Hematopoietic multipotent progenitor cell treated with erythropoietin and hydrocortisone succinate and interleukin-3 and kit ligand, for 8 days (in vitro differentiated cells): ENCODE measurements around the gene GAST.
"Not testable (repeated sequence)": the region's sequence is repeated elsewhere in the genome, so short reads cannot be mapped to it uniquely, and the experiment has no call there.

ENCODE experiments used
- DNase-seq: peaks from one replicate; pipeline ENCODE4 v3.0.0-alpha.2; 2015

GAST gene, protein sequence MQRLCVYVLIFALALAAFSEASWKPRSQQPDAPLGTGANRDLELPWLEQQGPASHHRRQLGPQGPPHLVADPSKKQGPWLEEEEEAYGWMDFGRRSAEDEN

GRCh38 chr17:41711669-41712400 is at the start of gene GAST:
Gene GAST (plus strand): TSS chr17:41712331. CDS start chr17:41715437, 3,106 bp downstream.
- no peak for DNase-seq

- no peak for DNase-seq
Measured at GRCh38 chr17:41663451-41664171, 48.5 kb upstream of the GAST start.

DNA sequence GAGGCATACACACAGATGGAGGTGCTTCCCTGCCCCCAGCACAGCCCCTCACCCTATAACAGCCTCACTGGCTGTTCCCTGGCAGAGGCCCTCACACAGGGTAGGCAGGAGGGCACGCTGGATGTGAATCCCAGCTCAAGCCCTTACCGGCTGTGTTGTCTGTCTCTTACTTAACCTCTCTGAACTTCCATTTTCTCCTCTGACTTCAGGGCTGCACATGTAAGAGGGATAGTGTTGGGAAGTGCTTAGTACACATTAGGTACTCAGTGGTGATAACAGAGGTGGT is 48.0 kb upstream of the GAST start:
- no peak for DNase-seq

DNA sequence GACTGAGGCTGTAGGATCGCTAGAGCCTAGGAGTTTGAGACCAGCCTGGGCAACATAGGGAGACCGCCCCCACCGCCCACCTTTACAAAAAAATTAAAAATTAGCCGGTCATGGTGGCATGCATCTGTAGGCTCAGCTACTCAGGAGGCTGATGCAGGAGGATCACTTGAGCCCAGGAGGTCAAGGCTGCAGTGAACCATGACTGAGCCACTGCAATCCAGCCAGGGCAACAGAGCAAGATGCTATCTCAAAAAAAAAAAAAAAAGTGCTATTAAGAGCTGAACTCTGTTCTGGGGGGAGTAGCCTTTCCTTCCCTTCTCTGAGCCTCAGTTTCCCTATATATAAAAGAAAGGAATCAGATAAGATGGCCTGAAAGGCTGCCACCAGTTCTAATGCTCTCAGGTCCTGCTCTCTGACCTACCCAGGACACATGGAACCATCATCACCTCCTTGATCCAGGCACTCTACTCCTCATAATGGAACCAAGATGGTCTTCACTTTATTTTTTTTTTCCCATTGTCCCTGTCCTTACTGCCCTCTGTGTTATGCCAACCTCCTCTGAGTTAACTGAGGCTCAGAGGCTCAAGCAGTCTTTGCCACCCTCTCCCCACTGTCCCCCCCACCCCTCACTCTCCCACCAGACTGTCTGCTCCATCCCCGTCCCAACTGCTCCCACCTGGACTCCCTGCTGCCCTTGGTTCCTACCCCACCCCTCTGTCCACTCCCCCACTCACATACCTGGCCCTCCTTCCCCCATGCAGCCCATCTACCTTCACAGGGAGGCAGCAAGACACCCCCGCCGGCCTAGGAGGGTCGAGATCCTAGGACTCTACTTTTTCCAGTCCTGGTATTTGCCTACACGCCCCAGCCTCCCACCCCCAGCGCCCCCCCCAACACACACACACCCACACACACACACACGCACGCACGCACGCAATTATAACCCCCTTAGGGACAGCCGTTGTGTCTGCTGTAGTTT is 47.3 kb upstream of the GAST start:
- no peak for DNase-seq

- peak; percentile 86 for DNase-seq
Measured at GRCh38 chr17:41665566-41666236, 46.4 kb upstream of the GAST start.

DNA sequence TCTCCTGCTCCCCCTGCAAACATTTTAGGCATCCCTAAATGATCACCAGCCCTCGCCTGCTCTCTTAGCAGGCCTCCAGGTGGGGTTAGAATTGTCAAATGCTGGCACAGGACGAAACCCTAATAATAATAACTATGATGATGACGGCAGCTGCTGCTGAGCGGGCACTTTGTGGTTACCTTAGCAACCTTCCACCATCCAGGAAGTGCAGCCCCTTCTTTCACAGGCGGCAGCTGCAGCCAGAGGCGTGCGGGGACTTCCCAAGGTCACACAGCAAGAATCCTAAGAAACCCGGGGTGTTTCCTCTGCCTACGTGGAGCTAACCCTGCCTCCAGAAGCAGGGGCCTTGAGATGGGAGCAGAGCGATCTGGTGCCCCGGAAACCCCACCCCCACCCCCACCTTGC is 45.9 kb upstream of the GAST start:
- DNase-seq: peak; percentile 60

DNA sequence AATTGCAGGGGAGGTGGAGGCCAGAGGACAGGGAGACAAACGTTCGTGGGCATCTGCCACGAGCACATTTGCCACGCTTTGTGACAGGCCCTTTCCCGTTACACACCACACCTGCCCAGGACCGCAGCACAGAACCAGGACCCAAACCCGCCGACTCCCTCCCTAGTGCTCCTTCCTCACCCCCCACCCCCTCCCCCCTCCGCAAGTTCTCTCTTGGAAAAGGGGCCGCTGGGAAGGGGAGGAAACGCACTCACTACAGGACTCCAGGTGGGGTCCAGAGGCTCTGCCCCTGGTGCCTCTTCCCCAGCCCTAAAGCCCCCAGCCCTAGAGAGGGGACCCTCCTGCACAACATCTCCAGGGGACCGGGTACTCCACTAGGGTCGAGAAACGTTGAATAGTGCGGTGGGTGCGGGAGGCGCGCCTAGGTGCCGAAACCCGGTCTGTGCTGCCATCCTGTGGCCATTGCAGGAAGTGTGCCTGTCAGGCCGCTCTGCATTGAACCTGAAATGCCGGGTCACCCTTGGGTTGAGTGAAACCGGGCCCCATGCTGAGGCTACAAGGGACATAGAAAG is 45.3 kb upstream of the GAST start:
- DNase-seq: peak; percentile 88

- DNase-seq: no peak
Measured at GRCh38 chr17:41667280-41668041, 44.7 kb upstream of the GAST start.

DNA sequence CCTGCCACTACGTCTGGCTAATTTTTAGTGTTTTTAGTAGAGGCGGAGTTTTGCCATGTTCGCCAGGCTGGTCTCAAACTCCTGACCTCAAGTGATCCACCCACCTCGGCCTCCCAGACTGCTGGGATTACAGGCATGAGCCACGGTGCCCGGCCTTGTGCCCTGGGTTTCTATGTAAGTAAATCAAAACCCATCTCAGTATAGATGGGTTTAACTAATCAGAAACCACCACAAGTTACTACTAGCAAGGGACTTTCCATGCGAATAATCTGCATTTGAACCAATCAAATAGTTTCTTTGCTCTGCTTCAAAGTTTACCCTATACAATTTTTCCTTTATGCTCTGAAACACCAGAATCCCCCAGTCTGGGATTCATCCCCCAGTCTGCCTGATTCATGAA is 40.0 kb upstream of the GAST start:
- DNase-seq: no peak

DNA sequence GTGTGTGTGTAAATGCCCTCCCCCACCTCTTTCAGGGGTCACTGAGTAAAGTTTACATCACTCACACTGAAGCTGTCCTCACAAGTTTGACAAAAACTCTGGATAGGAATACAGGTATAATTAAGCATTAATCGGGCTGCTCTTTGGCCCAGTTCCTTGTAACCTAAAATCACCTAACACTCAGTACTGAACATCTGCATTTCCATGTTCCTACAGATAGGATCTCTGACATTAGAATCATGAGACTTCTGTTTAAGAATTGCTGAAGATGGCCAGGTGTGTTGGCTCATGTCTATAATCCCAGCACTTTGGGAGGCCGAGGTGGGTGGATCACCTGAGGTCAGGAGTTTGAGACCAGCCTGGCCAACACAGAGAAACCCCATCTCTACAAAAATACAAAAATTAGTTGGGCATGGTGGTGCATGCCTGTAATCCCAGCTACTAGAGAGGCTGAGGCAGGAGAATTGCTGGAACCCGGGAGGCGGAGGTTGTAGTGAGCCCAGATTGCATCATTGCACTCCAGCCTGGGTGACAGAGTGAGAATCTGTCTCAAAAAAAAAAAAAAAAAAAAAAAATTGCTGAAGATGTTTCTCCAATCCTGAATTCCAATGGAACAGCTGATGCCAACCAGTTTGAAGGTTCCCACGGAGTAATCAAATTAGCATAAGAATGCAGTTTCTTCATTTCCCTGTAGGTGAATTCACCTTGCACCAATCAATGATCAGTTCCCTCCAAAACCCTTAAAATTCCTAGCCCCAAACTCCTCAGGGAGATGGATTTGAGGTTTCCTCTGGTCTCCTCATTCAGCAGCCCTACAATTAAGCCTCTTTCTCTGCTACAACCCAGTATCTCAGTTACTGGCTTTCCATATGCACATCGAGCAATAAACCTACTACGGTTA is 36.7 kb upstream of the GAST start:
- not testable (repeated sequence) for DNase-seq

DNA sequence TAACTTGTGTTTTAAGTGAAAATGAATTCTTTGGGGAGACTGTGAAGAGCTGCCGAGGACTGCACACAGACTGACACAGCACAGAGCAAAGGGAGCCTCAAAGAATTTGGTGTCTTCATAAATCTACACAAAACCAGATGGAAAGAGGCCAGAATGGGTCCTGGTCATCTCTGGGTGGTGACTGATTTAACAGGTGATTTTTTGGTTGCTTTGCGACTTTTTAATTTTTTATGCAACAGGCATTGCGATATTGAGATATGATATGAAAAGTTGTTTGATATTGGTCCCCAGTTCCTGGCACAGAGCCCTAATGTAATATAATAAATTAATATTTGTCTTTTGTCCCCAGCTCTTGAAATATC is 36.1 kb upstream of the GAST start:
- no peak for DNase-seq

- peak; percentile 57 for DNase-seq
Measured at GRCh38 chr17:41678411-41678906, 33.7 kb upstream of the GAST start.

DNA sequence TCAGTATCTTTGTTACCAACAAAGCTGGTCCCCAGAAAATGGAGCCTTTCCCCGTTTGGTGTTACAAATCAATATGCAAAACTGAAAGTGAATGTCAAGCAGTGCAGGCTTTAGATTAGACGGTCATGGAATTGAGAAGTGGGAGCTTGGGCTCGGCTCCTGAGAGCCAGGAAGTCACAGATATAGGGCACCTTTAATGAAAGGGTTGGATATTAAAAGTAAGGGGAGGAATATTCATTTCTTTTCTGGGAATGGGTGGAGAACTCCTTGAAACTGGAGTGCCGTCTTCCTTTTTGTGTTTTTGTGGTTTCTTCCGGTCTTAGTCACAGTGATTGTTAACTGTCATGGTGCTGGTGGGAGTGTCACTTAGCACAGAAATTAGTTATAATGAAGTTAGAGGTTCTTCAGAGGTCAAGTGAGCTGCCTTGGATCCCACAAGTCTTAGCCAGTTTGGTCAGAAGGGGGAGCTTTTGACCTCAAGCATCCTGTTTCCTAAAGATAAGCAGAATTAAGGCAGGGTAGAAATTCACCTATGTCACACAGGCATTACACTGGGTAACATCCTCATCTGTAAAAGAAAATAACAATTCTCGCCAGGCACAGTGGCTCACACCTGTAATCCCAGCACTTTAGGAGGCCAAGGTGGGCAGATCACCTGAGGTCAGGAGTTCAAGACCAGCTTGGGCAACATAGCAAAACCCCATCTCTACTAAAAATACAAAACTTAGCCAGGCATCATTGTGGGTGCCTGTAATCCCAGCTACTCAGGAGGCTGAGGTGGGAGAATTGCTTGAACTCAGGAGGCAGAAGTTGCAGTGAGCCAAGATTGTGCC is 33.0 kb upstream of the GAST start:
- peak; percentile 97 for DNase-seq

GRCh38 chr17:41679740-41680425 is 32.2 kb upstream of the GAST start:
- DNase-seq: no peak

DNA sequence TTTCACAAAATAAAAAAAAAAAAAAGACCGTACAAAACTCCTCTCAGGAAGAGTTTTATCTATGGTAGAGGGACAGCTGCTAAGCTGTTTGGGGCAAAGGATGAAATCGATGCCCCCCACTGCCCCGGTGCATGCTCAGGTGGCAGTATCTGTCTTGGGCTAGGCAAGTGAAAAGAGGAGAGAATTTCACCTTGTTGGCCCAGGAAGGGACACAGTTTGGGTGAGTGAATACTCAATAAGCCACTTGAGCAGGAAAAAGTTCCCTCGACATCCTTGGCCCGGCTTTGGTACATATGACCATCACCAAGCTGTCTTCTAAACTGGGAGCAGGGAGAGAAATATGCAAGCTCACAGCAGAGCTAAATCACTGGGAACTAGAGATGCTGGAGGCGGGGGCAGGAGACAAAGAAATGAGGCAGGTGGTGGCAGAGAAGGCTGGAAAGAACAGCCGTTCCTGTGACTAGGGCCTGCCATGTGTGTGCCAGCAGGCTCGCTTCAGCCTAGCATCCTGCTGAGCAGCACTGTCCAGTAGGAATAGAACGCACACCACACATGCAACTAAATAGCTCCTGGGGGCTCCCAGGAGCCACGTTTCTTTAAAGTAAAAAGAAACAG is 31.6 kb upstream of the GAST start:
- DNase-seq: no peak

DNA sequence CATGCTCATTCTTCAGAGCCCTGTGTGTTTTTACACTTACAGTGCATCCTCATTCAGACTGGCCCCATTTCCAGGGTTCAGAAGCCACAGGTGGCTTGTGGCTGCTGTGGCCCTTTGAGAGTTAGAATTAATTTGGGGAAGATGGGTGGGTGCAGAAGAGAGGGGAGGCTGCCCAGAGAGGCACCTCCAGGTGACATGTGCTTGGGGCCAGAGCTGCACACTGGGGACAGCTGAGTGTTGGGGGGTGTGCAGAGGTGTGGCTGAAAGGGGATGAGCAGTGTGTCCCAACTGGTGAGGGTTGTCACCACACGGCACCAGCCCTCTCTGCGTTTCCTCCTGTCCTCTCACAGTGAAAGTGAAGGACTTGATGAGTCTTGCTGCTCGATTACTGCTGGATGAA is 30.4 kb upstream of the GAST start:
- DNase-seq: no peak

DNA sequence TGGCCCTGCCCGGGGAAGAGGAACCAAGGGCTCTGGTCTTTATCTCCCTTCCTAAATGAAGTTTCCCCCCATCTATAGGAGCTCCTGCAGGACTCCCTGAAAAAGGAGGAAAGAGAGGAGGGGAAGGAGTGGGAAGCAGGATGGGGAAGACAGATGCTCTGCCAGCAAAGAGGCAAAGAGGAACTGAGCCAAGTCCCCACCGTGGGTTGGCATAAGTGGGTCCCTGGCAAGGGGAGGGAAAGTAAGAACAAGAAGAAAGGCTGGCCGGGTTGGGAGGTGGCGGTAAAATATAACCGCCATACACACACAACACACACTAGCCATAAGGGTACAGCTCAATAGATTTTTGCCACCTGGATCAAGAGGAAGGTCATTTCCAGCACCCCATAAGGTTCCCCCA is 29.5 kb upstream of the GAST start:
- no peak for DNase-seq

DNA sequence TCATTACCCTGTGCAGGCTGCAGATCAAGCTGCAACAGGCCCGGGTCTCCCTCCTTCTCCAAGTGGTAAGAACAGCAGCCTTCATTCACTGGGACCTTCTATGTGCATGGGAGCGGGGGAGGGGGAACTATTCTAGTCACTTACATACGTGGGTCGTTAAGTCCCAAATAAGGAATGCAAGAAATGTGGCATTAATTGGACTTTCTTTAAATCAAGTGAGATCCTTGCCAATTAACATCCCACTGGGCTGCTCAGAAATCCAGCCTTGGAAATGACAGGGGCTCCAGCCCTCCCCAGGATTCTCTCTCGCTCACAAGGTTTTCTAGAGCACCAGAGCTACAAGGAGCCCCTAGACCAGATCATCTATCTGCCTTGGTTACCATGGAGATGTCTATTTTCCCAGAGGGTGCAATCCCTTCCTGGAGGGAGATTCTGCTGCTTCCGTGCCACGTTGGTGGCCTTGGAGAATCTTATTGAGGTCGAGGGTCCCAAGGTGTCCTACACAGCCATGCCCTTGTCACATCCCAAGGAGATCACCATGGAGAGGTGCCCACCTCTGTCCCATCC is 28.6 kb upstream of the GAST start:
- DNase-seq: no peak
